GM06990 (cell line): Measurements from ENCODE around the gene PMEL.
"Not testable (repeated sequence)": the region's sequence is repeated elsewhere in the genome, so short reads cannot be mapped to it uniquely, and the experiment has no call there.

Source experiments
- DNase-seq: peaks from one replicate; pipeline ENCODE4 v3.0.0-alpha.2; 2011; ENCODE audit not compliant: insufficient read length; ENCODE audit errors: extremely low read depth
- H3K27me3 ChIP-seq: replicated peaks from 2 replicates; pipeline ENCODE4 v1.6.0; 2011; ENCODE audit warnings: low read length; ENCODE audit not compliant: control insufficient read depth, insufficient read depth
- H3K36me3 ChIP-seq: 2 replicates; pipeline ENCODE4 v1.5.1; 2011; ENCODE audit warnings: low read length; ENCODE audit not compliant: control insufficient read depth, insufficient read depth
- H3K4me3 ChIP-seq: replicated peaks from 2 replicates; pipeline ENCODE4 v1.5.1; 2011; ENCODE audit warnings: low read depth, mild to moderate bottlenecking, control low read depth, low read length
- TF ChIP-seq, protein P1 (sequence below): IDR thresholded peaks from 2 replicates; pipeline ENCODE4 v1.5.1; 2011; ENCODE audit warnings: low read length, control low read depth, mild to moderate bottlenecking, inconsistent platforms; ENCODE audit not compliant: insufficient read depth, poor library complexity, severe bottlenecking

The PMEL gene

DNA sequence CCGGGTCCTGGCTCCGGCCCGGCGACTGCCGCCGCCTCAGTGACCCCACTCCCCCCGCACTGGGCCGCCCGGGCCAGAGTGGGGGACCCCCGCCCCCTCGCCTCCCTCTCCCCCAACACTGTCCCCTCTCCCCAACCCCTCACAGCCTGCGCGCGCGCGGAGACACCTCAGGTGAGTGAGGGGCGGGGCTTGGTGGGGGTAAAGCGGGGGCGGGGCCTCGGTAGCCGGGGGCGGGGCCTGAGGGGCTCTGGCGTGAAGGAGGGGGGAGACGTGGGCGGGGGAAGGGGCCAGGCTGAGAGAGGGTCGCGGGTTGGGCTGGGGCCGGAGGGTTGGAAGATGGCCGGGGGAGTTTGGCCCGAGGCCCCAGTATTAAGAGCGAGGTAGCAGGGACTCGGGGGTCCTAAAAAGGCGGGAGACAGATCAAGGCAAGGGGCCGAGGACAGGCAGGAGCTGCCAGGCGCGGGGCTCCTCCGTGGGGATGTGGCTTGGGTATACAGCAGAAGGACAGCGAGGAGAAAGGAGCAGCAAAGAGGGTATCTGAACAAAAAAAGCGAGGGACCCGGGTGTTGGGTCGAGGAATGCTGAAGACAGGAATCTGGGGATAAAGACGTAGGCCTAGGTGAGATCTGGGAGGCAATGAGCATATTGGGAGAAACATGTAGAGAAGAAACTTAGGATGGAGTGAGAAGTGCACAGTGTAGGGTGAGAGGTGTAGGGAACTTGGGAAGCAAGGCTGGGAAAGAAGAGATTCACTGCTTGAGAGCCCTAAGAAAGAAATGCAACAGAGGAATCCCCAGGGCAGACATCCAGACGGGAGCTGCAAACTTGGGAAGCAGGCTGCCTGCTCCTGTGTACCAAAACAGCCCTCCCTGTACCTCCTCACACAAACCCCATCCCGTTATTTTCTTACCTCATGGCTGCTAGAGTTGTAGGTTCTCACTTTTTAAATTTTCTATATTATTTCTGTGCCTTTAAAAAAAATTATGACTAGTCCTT, 42.0 kb upstream of the PMEL start:
- H3K27me3 ChIP-seq: no peaks in the 10 kb centered on the region
- TF ChIP-seq, protein P1, sequence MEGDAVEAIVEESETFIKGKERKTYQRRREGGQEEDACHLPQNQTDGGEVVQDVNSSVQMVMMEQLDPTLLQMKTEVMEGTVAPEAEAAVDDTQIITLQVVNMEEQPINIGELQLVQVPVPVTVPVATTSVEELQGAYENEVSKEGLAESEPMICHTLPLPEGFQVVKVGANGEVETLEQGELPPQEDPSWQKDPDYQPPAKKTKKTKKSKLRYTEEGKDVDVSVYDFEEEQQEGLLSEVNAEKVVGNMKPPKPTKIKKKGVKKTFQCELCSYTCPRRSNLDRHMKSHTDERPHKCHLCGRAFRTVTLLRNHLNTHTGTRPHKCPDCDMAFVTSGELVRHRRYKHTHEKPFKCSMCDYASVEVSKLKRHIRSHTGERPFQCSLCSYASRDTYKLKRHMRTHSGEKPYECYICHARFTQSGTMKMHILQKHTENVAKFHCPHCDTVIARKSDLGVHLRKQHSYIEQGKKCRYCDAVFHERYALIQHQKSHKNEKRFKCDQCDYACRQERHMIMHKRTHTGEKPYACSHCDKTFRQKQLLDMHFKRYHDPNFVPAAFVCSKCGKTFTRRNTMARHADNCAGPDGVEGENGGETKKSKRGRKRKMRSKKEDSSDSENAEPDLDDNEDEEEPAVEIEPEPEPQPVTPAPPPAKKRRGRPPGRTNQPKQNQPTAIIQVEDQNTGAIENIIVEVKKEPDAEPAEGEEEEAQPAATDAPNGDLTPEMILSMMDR: no peak
- H3K36me3 ChIP-seq: peaks cover 4% of the 10 kb centered on the region
- peak; percentile 54 for DNase-seq
- peak overlapping the region; percentile 75 for H3K4me3 ChIP-seq

DNA sequence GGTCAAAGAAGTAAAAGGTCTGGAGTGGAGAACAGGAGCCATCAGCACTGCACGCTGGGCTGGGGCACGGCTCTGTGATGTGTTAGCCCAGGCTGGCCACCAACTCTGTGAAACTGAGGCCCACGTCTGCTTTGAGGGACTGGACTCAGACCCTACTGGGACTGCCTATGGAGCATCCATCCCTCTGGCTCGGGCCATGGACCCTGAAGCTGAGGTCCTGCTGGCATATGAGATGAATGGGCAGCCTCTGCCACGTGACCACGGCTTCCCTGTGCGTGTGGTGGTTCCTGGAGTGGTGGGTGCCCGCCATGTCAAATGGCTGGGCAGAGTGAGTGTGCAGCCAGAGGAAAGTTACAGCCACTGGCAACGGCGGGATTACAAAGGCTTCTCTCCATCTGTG, 38.4 kb upstream of the PMEL start:
- H3K36me3 ChIP-seq: peaks cover 9% of the 10 kb centered on the region
- TF ChIP-seq, protein P1: no peak
- no peak for DNase-seq
- no peaks in the 10 kb centered on the region for H3K27me3 ChIP-seq
- no peak overlapping the region for H3K4me3 ChIP-seq

DNA sequence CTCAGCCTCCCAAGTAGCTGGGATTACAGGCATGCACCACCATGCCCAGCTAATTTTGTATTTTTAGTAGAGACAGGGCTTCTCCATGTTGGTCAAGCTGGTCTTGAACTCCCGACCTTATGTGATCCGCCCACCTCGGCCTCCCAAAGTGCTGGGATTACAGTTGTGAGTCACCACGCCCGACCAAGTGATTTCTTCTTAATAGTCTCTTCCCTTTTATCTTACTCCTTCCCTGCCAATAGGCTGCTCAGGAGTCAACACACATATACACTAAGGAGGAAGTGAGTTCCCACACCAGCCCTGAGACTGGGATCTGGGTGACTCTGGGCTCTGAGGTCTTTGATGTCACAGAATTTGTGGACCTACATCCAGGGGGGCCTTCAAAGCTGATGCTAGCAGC, 37.5 kb upstream of the PMEL start:
- not testable (repeated sequence) for H3K4me3 ChIP-seq, DNase-seq, H3K27me3 ChIP-seq, H3K36me3 ChIP-seq

DNA sequence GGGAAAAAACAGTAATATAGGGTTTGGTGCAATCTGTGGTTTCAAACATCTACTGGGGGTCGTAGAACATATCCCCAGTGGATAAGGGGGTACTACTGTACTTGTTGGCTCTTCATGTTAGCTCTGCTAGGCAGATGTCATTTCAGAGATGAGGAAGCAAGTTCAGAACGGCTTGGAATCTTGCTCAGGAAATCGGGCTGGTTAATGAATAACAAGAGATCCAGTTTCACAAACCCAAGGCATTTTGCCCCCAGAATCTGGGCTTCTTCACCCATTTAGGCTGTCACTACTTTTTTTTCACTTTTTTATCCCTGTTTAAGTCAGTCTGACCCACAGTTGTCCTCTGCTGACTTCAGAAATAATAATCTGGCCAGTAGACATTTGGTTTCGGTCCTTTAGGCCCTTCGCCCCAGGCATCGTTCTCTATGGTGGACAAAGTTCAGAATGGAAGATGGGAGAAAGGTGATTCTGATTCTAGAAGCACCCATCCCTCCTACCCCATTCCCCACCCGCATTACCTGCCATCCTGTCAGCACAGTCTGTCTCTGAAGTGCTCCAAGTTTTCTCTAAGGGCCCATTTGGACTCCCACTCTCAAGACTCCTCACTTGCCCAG, 35.8 kb upstream of the PMEL start:
- no peak for DNase-seq
- H3K36me3 ChIP-seq: peaks cover 9% of the 10 kb centered on the region
- H3K4me3 ChIP-seq: no peak overlapping the region
- H3K27me3 ChIP-seq: no peaks in the 10 kb centered on the region
- TF ChIP-seq, protein P1: no peak

DNA sequence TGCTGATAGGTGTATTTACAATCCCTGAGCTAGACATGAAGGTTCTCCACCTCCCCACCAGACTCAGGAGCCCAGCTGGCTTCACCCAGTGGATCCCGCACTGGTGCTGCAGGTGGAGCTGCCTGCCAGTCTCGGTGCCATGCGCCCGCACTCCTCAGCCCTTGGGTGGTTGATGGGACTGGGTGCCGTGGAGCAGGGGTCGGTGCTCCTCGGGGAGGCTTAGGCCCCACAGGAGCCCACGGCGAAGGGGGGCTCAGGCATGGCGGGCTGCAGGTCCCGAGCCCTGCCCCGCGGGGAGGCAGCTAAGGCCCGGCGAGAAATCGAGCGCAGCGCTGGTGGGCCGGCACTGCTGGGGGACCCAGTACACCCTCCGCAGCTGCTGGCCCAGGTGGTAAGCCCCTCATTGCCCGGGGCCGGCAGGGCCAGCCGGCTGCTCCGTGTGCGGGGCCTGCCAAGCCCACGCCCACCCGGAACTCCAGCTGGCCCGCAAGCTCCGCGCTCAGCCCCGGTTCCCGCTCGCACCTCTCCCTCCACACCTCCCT, 34.2 kb upstream of the PMEL start:
- not testable (repeated sequence) for H3K36me3 ChIP-seq, H3K27me3 ChIP-seq, H3K4me3 ChIP-seq, DNase-seq

DNA sequence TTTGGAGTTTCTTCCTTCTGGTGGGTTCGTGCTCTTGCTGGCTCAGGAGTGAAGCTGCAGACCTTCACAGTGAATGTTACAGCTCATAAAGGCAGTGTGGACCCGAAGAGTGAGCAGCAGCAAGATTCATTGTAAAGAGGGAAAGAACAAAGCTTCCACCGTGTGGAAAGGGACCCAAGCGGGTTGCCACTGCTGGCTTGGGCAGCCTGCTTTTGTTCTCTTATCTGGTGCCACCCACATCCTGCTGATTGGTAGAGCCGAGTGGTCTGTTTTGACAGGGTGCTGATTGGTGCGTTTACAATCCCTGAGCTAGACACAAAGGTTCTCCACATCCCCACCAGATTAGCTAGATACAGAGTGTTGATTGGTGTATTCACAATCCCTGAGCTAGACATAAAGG, 33.7 kb upstream of the PMEL start:
- DNase-seq, H3K27me3 ChIP-seq, H3K36me3 ChIP-seq, H3K4me3 ChIP-seq: not testable (repeated sequence)

DNA sequence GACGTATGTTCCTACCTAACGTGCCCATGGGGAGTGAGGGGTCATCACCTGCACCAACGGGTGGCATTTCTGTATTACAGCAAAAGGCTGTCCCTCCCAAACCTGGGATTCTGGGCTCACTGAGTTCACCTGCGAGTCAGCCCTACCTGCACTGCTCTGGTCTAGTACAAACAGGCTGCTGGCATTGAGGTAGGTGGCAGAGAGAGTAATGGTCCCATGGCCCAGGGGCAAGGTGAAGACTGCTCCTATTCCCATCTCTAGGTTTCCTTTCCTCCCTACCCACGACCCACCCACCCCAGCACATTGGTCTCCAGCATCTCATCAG, 31.7 kb upstream of the PMEL start:
- Histone ChIP-seq H3K4me3 (peak overlapping the region; percentile 82), H3K27me3 (no peaks in the 10 kb centered on the region), H3K36me3 (peaks cover 13% of the 10 kb centered on the region)
- TF ChIP-seq, protein P1: no peak
- no peak for DNase-seq
